Breast epithelium (tissue), 3 donors: ENCODE results near the gene MAP3K5.

ENCODE experiments used
- POLR2A ChIP-seq: fragments of 450-650 bp; IDR thresholded peaks from one replicate; pipeline ENCODE4 v1.6.1; 2016; ENCODE audit warnings: antibody characterized with exemption, mild to moderate bottlenecking, moderate library complexity
- POLR2AphosphoS5 ChIP-seq, 3 donors: sonication (generic); formaldehyde crosslinking; IDR thresholded peaks; one replicate each; pipeline ENCODE4 v1.6.1; 2017; ENCODE audit warnings: antibody characterized with exemption in 3 of 3
- TF ChIP-seq, protein P1 (sequence below), 3 donors: fragments of 450-650 bp; IDR thresholded peaks; one replicate each; pipeline ENCODE4 v1.5.1; 2016 to 2017; ENCODE audit warnings: antibody characterized with exemption in 3 of 3, mild to moderate bottlenecking in 3 of 3, moderate library complexity in 3 of 3

DNA sequence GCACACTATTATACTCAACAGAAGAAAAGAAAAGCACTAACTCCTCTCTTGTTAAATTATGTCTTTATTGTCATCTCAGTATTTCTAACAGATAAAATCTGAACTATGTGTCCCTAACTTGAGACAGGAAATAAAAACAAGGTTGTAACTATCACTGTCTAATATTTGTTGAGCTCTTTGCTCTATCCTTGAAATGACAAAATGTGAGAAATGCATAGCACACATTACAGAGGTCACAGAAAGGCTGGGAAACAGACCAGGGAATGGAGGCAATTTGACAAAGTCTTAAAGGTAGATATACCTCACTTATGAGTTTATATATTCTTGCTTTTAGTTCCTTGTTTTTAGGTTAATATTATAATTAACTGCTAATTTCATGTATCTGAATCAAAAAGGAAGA, 139.6 kb downstream of the MAP3K5 start:
- TF ChIP-seq, protein P1, sequence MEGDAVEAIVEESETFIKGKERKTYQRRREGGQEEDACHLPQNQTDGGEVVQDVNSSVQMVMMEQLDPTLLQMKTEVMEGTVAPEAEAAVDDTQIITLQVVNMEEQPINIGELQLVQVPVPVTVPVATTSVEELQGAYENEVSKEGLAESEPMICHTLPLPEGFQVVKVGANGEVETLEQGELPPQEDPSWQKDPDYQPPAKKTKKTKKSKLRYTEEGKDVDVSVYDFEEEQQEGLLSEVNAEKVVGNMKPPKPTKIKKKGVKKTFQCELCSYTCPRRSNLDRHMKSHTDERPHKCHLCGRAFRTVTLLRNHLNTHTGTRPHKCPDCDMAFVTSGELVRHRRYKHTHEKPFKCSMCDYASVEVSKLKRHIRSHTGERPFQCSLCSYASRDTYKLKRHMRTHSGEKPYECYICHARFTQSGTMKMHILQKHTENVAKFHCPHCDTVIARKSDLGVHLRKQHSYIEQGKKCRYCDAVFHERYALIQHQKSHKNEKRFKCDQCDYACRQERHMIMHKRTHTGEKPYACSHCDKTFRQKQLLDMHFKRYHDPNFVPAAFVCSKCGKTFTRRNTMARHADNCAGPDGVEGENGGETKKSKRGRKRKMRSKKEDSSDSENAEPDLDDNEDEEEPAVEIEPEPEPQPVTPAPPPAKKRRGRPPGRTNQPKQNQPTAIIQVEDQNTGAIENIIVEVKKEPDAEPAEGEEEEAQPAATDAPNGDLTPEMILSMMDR (IDR thresholded peaks at IDR 0.05) = no peak
- TF ChIP-seq POLR2AphosphoS5 (IDR thresholded peaks at IDR 0.05) = no peak
- TF ChIP-seq POLR2A = no peak
